22Rv1 (cell line): ENCODE results near the gene SMURF2.

Experiments used
- ZFX ChIP-seq: fragments of 450-650 bp; IDR thresholded peaks from 2 replicates; pipeline ENCODE4 v1.6.1; 2017; ENCODE audit warnings: antibody characterized with exemption, borderline replicate concordance
- TF ChIP-seq, protein P1 (sequence below): fragments of 450-650 bp; IDR thresholded peaks from 2 replicates; pipeline ENCODE4 v1.5.1; 2017; ENCODE audit warnings: mild to moderate bottlenecking

DNA sequence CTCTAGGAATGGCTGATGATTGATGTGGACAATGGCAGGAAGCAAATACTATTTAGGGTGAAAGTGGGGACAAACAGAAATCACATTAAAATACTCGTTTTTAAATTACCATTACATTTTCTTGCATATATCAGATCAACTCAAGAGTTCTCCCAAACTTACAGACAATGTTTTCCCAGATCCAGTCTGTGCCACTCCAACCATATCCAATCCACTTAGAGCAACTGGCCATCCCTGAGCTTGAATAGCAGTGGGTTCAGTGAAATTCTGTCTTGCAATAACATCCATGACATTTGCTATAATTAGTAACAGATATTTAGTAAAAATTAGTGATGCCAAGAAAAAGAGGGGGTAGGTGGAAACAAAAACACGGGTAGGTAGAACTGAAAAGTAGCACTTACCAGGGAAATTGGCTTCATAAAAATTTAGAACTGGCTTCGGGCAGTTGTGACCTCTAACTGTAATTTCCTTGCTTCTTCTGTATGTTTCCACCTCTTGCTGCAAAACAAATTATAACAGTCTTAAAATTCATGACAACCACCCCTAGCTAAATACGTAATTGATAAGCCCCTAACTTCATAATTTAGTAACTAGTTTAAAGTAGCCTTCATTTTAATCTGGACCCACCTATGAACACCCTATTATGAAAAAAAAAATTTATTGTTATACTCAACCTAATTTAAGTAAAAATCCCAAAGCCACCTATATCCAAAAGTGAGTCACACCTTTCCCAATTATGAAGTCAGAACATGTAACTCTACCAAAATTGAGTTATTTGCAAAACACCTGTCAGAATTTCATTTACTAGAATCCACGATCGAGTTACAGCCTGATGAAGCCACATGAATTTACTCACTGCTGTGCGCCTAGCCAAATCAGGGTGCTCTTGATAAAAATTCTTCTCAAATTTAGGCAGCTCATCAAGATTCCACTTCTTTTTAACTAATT lies 158.0 kb downstream of the SMURF2 start:
- TF ChIP-seq, protein P1, sequence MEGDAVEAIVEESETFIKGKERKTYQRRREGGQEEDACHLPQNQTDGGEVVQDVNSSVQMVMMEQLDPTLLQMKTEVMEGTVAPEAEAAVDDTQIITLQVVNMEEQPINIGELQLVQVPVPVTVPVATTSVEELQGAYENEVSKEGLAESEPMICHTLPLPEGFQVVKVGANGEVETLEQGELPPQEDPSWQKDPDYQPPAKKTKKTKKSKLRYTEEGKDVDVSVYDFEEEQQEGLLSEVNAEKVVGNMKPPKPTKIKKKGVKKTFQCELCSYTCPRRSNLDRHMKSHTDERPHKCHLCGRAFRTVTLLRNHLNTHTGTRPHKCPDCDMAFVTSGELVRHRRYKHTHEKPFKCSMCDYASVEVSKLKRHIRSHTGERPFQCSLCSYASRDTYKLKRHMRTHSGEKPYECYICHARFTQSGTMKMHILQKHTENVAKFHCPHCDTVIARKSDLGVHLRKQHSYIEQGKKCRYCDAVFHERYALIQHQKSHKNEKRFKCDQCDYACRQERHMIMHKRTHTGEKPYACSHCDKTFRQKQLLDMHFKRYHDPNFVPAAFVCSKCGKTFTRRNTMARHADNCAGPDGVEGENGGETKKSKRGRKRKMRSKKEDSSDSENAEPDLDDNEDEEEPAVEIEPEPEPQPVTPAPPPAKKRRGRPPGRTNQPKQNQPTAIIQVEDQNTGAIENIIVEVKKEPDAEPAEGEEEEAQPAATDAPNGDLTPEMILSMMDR: no peak
- TF ChIP-seq ZFX: no peak
